Stimulated activated CD4-positive, alpha-beta T cell treated with anti-CD3 and anti-CD28 coated beads, Interleukin-4, amount 100 ng/mL, for 24 hours (primary cell): ENCODE results near the gene MMUT.
"Not testable (repeated sequence)": the region's sequence is repeated elsewhere in the genome, so short reads cannot be mapped to it uniquely, and the experiment has no call there.

Source experiments
- DNase-seq: peaks from one replicate; pipeline ENCODE4 v3.0.0-alpha.2; 2020

Gene MMUT

GRCh38 chr6:49416195-49416594 is 46.9 kb downstream of the MMUT start:
- DNase-seq = no peak

DNA sequence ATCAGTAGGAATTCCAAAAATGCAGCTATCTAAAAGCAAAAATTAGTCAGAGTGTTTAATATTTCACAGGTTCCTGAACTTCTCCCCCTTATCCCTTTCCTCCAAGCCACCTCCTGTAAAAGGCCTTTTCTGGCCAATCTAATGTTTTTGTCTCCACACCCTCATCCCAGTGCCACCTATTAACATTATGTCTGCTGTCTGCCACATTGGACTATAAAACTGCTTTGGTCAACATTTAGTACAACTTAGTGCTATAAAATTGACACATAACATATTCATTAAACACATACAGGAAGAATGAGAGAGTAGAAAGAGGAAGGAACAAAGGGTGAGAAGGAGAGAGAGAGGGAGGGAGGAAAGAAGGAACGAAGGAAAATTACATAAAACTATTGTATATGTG is 47.7 kb downstream of the MMUT start:
- no peak for DNase-seq

DNA sequence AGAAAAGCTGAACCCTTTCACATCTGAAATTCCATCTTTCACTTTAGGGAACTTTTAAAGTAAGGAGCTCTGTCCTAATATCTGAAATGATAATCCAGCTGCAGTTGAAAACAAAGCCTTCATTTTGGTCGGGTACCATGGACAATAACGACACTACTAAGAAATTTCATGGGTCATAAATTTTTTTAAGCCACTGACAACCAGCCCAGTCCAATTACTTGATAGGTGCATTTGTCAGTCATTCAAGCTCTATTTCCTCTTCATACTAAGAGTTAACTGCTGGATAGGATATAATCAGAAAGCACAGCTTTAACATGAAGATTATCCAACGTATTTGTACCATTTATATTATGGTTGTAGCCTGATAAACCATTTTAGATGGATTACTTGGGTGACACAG is 52.5 kb downstream of the MMUT start:
- DNase-seq = no peak

- peak; percentile 61 for DNase-seq
These were observed 53.0 kb downstream of the MMUT start for GRCh38 chr6:49409951-49410542.

DNA sequence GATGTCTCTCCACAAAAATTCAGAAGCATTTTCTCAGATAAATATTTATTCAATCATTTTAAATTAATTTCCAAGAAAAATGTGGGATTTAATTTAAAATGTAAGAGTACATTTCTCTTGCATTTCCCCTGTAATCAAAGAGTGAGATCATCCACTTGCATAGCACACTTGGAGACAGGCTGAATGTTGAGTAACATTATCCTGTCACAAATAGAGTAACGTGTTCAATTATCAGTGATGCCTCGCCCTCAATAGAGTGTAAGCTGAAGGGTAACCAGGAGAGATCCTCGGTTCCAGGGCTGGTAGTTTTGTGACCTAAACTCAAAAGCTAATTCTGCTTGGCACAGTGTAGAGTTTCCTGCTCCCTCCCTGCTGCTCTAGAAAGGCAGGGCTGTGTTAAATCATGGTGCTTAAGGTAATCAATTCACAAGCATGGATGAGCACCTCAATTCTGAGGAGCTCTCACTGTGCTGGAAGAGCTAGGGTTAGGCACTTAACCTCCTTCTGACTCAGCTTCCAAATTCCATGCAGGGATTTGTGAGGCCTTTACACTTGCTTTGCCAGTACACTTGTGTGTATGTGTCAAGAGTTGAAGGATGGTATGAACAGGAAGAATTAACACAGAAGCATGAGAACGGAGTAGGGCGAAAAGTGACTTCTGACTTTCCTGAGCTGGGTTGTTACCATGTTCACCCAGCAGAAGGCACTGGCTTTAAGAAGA is 56.6 kb downstream of the MMUT start:
- DNase-seq = no peak

DNA sequence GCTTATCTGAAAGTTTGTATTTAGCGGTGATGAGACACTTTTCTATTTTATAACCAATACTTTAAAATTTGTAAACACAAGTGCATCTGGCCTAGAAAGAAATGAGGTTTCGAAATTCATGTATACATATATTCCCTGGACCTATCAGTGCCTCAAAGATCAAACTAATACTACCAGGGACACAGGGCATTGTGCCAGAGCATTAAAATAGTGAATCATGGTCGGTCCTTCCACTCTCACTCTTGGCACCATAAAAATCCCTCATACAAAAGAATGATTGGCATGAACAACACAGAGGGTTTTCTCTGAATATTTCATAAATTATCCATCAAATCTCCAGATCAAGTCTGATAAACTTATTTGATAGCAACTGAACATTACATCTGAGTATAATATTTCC is 62.0 kb downstream of the MMUT start:
- no peak for DNase-seq

GRCh38 chr6:49386667-49387508 is 76.2 kb downstream of the MMUT start:
- DNase-seq = not testable (repeated sequence)

- no peak for DNase-seq
These were observed 78.1 kb downstream of the MMUT start for GRCh38 chr6:49384904-49385303.
